ENCODE data around the gene FAAP100.
A peak's percentile ranks its signal among the peaks of the same experiment; 100 is the strongest.

FAAP100 gene

GRCh38 chr17:81522491-81523401 lies 29.4 kb downstream of the FAAP100 start:
- no peak for DNase-seq

- DNase-seq: no peak
Observed at GRCh38 chr17:81520021-81520901, 31.9 kb downstream of the FAAP100 start.

- no peak for DNase-seq
Observed at GRCh38 chr17:81519284-81520020, 32.7 kb downstream of the FAAP100 start.

- DNase-seq: no peak
Observed at GRCh38 chr17:81518785-81519283, 33.3 kb downstream of the FAAP100 start.

DNA sequence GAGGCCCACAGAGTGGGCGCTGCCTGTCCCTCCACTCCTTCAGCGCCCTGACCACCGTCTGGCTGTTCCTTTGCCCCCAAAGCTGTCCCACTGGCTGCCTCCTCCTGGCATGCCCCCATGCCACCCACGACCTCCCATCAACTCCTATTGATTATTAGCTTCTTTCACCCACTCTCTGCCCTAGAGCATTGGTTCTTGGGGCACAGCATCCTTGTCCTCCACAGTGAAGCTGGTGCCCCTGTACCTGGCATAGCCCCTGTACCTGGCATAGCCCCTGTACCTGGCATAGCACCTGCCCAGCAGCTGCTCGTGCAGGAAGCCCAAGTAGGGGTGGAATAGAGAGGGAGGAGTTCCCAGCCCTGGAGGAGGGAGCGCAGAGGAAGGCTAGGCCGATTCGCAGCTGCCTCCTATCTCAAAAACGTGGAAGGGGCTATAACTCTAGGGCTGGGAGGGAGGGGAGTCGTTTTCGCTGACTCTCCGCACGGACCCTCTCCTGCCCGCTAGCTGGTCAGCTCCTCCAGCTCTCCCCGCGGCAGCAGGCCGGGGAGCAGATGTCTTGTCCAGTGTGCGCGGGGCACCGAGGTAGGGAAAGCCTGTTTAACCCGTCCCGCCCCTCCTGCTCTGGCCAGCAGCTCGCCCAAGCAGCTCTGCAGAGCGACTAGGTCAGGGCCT lies 33.9 kb downstream of the FAAP100 start:
- DNase-seq: no peak

- no peak for DNase-seq
Observed at GRCh38 chr17:81517339-81518112, 34.6 kb downstream of the FAAP100 start.

GRCh38 chr17:81517009-81517338 lies 35.2 kb downstream of the FAAP100 start:
- DNase-seq: no peak

DNA sequence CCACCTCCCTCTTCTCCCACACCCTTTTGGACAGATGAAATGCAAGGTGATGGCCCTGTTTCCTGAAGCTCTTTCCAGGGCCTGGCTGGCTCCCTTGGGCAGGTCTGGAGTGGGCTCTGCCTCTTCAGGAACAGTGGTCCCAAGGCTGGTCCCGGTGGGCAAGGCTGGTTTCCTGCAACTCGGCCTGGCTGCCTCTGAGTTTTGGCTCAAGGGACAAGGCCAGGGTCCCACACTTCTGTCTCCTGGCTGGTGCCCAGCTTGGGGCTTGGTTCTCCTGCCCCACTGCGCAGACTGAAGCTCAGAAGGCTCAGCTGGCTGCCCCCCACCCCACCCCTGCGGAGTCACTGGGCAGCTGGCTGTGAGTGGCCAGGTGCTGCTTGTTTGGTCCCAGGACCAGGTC lies 35.7 kb downstream of the FAAP100 start:
- no peak for DNase-seq

- no peak for DNase-seq
Observed at GRCh38 chr17:81515530-81516041, 36.6 kb downstream of the FAAP100 start.

- DNase-seq: peak; percentile 59
Observed at GRCh38 chr17:81514739-81515529, 37.2 kb downstream of the FAAP100 start.

- DNase-seq: no peak
Observed at GRCh38 chr17:81514489-81514738, 37.7 kb downstream of the FAAP100 start.

DNA sequence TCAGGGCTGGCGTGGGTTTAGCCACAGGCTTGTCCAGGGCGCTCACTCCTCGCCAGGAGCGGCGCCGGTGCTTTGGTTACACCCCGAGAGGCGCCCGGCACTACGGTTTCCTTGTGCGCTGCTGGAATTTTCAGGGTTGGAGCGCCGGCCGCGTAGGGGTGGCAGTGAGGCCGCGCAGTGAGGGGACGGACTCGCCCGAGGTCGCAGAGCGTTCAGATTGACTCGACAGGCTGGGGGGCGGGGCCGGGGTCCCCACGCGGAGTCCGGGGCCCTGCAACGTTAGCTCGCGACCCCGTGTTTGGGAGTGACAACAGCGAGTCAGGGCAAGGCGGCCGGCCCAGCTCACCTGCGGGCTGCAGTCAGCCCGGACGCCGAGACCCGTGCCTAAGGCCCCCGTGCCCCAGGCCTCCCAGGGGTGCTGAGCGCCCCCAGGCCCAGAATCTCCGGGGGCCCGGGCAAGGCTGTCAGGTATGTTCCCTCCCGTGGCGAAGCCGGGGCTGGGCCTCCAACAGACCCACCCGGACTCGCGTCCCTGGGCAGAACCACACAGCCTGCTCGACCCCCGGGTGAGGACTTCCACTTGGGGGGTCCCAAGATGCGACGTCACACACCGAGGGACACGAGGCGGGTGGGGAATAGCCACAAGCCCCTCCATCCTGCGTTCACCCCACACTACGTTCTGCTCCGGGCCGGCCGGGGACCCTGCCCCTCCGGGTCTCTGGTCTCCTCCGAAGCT lies 38.2 kb downstream of the FAAP100 start:
- peak; percentile 52 for DNase-seq

- no peak for DNase-seq
Observed at GRCh38 chr17:81513372-81513752, 38.8 kb downstream of the FAAP100 start.

DNA sequence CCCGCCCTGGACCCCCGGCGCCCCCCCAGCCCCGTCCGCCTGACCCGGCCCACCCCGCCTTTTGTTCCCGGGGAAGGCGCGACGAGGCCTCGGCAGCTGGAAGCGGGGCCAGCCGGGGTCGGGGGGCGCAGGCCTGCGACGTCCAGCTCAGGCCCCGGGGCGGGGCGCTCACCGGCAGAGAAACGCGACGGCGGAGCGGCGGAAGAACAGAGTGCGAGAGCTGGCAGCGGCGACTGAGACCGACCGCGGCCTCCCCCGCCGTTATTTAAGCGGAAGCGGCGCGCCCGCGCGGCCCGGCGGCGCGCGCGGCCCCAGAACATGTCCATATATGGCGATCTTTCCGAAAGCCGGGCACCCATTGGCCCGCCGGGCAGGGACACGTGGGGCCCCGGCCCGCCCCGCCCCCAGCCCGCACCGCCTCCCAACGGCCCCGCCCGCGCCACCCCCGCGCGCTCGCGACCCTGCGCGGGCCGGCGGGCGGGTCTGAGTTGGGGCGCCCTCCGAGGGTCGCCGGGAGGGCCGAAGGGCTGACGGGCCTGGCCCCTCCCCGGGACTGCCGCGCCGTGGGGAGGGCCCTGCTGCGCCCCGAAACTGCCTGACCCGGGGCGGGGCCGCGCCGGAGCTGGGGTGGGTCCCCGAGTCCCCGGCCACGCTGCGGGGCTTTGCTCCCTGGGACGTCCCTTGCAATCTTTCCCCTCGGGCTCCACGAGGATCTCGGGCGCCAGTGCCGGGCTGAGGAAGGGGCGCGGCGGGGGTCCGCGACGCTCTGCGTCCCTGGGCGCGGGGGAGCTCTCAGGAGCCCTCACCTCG lies 39.4 kb downstream of the FAAP100 start, which contains the start of gene ACTG1:
Gene ACTG1, minus strand, starts transcription at position 238 of the 810 bp plus-strand sequence. CDS start 445 bp downstream, outside the sequence.
- peak; percentile 84 for DNase-seq

- no peak for DNase-seq
Observed at GRCh38 chr17:81511804-81512561, 40.2 kb downstream of the FAAP100 start.

GRCh38 chr17:81511554-81511803 lies 40.7 kb downstream of the FAAP100 start:
- no peak for DNase-seq

GRCh38 chr17:81510785-81511553 lies 41.2 kb downstream of the FAAP100 start:
- DNase-seq: no peak

All from SHP77 treated with DMSO at 0.1 percent for 48 hours (cell line).